Activated CD8-positive, alpha-beta T cell treated with anti-CD3 and anti-CD28 coated beads, Interleukin-2, amount 10 ng/mL, durations not matched to agents 7 days and 5 days (primary cell): ENCODE data around the gene DMD. TPM values are rescaled to one million over a fixed set of nuclear protein-coding genes. Genes with fewer than 3 reads are reported as not detected.

Experiments used
- ATAC-seq: fragments of 150-1000 bp; cut with Tn5 transposase; one replicate; pipeline ENCODE4 v1.10.0; 2021; ENCODE audit warnings: moderate library complexity
- CTCF ChIA-PET: fragments of 350-600 bp; sonication (Branson Sonifier 250); formaldehyde crosslinking; loops from one replicate; lab custom pipeline; 2021; ENCODE audit warnings: antibody characterized with exemption; lab: Charles Lee
- POLR2A ChIA-PET: fragments of 350-600 bp; sonication (Branson Sonifier 250); formaldehyde crosslinking; loops from one replicate; lab custom pipeline; 2021; ENCODE audit warnings: antibody characterized with exemption; lab: Charles Lee
- DNase-seq: peaks from one replicate; pipeline ENCODE4 v3.0.0-alpha.2; 2020
- H3K27ac Mint-ChIP-seq: one replicate; pipeline ENCODE4 v1.8.0; 2021; ENCODE audit warnings: mild to moderate bottlenecking, mixed read lengths
- H3K27me3 Mint-ChIP-seq: one replicate; pipeline ENCODE4 v1.8.0; 2021; ENCODE audit warnings: low read depth, mixed read lengths
- H3K36me3 Mint-ChIP-seq: one replicate; pipeline ENCODE4 v1.8.0; 2021; ENCODE audit warnings: low read depth, mixed read lengths
- H3K4me1 Mint-ChIP-seq: one replicate; pipeline ENCODE4 v1.8.0; 2021; ENCODE audit warnings: low read depth, mixed read lengths
- H3K4me3 Mint-ChIP-seq: one replicate; pipeline ENCODE4 v1.8.0; 2021; ENCODE audit warnings: mild to moderate bottlenecking, mixed read lengths
- H3K9me3 Mint-ChIP-seq: one replicate; pipeline ENCODE4 v1.8.0; 2022; ENCODE audit warnings: mixed read lengths; ENCODE audit not compliant: insufficient read depth
- total RNA-seq, 2 experiments: library from RNA; stranded (reverse); gene quantifications; one replicate each; pipeline ENCODE4 v1.2.3, GENCODE V29; 2021

Gene DMD
- total RNA-seq, 2 experiments from 2014 or later = not detected

GRCh38 chrX:32443841-32444240, 767.5 kb downstream of the DMD start:
- Mint-ChIP-seq H3K27me3 (no peaks in the 10 kb centered on the region), H3K4me1 (peaks cover 8% of the 10 kb centered on the region), H3K36me3 (no peaks in the 10 kb centered on the region), H3K27ac (no peak overlapping the region), H3K4me3 (no peak overlapping the region), H3K9me3 (no peaks in the 10 kb centered on the region)
- DNase-seq = no peak
- ATAC-seq = no peak
- CTCF ChIA-PET = no interaction called here
- POLR2A ChIA-PET = no interaction called here

- no peaks in the 10 kb centered on the region for H3K36me3 Mint-ChIP-seq
- ChIA-PET CTCF (no interaction called here), POLR2A (no interaction called here)
- no peak overlapping the region for H3K27ac Mint-ChIP-seq
- H3K9me3 Mint-ChIP-seq = no peaks in the 10 kb centered on the region
- no peaks in the 10 kb centered on the region for H3K4me1 Mint-ChIP-seq
- H3K4me3 Mint-ChIP-seq = no peak overlapping the region
- DNase-seq (no peak), ATAC-seq (no peak)
- no peaks in the 10 kb centered on the region for H3K27me3 Mint-ChIP-seq
Observed at GRCh38 chrX:32421266-32421665, 790.1 kb downstream of the DMD start.

- CTCF ChIA-PET = interaction anchor here (1.1 kb wide), 1 partner anchor 122 kb away, joined by 3 read pairs; no protein-coding TSS in a partner anchor
- POLR2A ChIA-PET = no interaction called here
- ATAC-seq = no peak
Observed at GRCh38 chrX:32408389-32408788, 803.0 kb downstream of the DMD start.

GRCh38 chrX:32397562-32398216, 813.7 kb downstream of the DMD start:
- Mint-ChIP-seq H3K27me3 (no peaks in the 10 kb centered on the region), H3K4me1 (no peaks in the 10 kb centered on the region), H3K27ac (no peak overlapping the region), H3K36me3 (no peaks in the 10 kb centered on the region), H3K9me3 (no peaks in the 10 kb centered on the region), H3K4me3 (no peak overlapping the region)
- ChIA-PET CTCF (no interaction called here), POLR2A (no interaction called here)
- ATAC-seq (no peak), DNase-seq (no peak)

More at GRCh38 chrX:32408389-32408788, 803.0 kb downstream of the DMD start:
- Mint-ChIP-seq H3K4me3 (no peak overlapping the region), H3K36me3 (no peaks in the 10 kb centered on the region), H3K27ac (no peak overlapping the region), H3K4me1 (no peaks in the 10 kb centered on the region), H3K9me3 (no peaks in the 10 kb centered on the region), H3K27me3 (no peaks in the 10 kb centered on the region)
- peak; percentile 19 for DNase-seq

GRCh38 chrX:32395878-32396277, 815.5 kb downstream of the DMD start:
- ChIA-PET POLR2A (no interaction called here), CTCF (no interaction called here)
- no peak for DNase-seq
- no peaks in the 10 kb centered on the region for H3K4me1 Mint-ChIP-seq
- no peak for ATAC-seq
- H3K9me3 Mint-ChIP-seq = no peaks in the 10 kb centered on the region
- no peaks in the 10 kb centered on the region for H3K27me3 Mint-ChIP-seq
- H3K36me3 Mint-ChIP-seq = no peaks in the 10 kb centered on the region
- H3K4me3 Mint-ChIP-seq = no peak overlapping the region
- no peak overlapping the region for H3K27ac Mint-ChIP-seq

- no peaks in the 10 kb centered on the region for H3K4me1 Mint-ChIP-seq
- H3K27ac Mint-ChIP-seq = no peak overlapping the region
- ChIA-PET POLR2A (no interaction called here), CTCF (no interaction called here)
- DNase-seq = no peak
- no peak for ATAC-seq
- H3K27me3 Mint-ChIP-seq = no peaks in the 10 kb centered on the region
- H3K9me3 Mint-ChIP-seq = no peaks in the 10 kb centered on the region
- no peaks in the 10 kb centered on the region for H3K36me3 Mint-ChIP-seq
- H3K4me3 Mint-ChIP-seq = no peak overlapping the region
Observed at GRCh38 chrX:32392655-32393054, 818.7 kb downstream of the DMD start.

GRCh38 chrX:32370456-32371205, 840.7 kb downstream of the DMD start:
- DNase-seq (no peak), ATAC-seq (no peak)
- ChIA-PET POLR2A (no interaction called here), CTCF (no interaction called here)
- no peaks in the 10 kb centered on the region for H3K36me3 Mint-ChIP-seq
- no peaks in the 10 kb centered on the region for H3K4me1 Mint-ChIP-seq
- no peak overlapping the region for H3K27ac Mint-ChIP-seq
- H3K27me3 Mint-ChIP-seq = no peaks in the 10 kb centered on the region
- no peak overlapping the region for H3K4me3 Mint-ChIP-seq
- no peaks in the 10 kb centered on the region for H3K9me3 Mint-ChIP-seq

GRCh38 chrX:32293962-32294700, 917.2 kb downstream of the DMD start:
- Mint-ChIP-seq H3K27me3 (no peaks in the 10 kb centered on the region), H3K4me3 (no peak overlapping the region), H3K4me1 (no peaks in the 10 kb centered on the region), H3K9me3 (no peaks in the 10 kb centered on the region), H3K27ac (no peak overlapping the region), H3K36me3 (no peaks in the 10 kb centered on the region)
- ATAC-seq = no peak
- no peak for DNase-seq
- POLR2A ChIA-PET = no interaction called here
- CTCF ChIA-PET = no interaction called here

- no peak for ATAC-seq
- DNase-seq = no peak
- no peak overlapping the region for H3K4me3 Mint-ChIP-seq
- ChIA-PET POLR2A (no interaction called here), CTCF (no interaction called here)
- H3K27ac Mint-ChIP-seq = no peak overlapping the region
- no peaks in the 10 kb centered on the region for H3K27me3 Mint-ChIP-seq
- H3K36me3 Mint-ChIP-seq = no peaks in the 10 kb centered on the region
- no peaks in the 10 kb centered on the region for H3K9me3 Mint-ChIP-seq
- H3K4me1 Mint-ChIP-seq = no peaks in the 10 kb centered on the region
Observed at GRCh38 chrX:32289356-32289755, 922.0 kb downstream of the DMD start.

- Mint-ChIP-seq H3K4me1 (no peaks in the 10 kb centered on the region), H3K36me3 (no peaks in the 10 kb centered on the region), H3K27me3 (no peaks in the 10 kb centered on the region), H3K27ac (no peak overlapping the region), H3K4me3 (no peak overlapping the region), H3K9me3 (peaks cover 5% of the 10 kb centered on the region)
- no peak for ATAC-seq
- DNase-seq = no peak
- POLR2A ChIA-PET = no interaction called here
- CTCF ChIA-PET = no interaction called here
Observed at GRCh38 chrX:32281853-32282252, 929.5 kb downstream of the DMD start.

GRCh38 chrX:32280921-32281320, 930.4 kb downstream of the DMD start:
- Mint-ChIP-seq H3K4me3 (no peak overlapping the region), H3K4me1 (no peaks in the 10 kb centered on the region), H3K36me3 (no peaks in the 10 kb centered on the region), H3K27ac (no peak overlapping the region), H3K9me3 (peaks cover 5% of the 10 kb centered on the region), H3K27me3 (no peaks in the 10 kb centered on the region)
- CTCF ChIA-PET = no interaction called here
- POLR2A ChIA-PET = no interaction called here
- ATAC-seq = no peak
- no peak for DNase-seq

GRCh38 chrX:32280489-32280888, 930.9 kb downstream of the DMD start:
- no peaks in the 10 kb centered on the region for H3K4me1 Mint-ChIP-seq
- H3K4me3 Mint-ChIP-seq = no peak overlapping the region
- ChIA-PET CTCF (no interaction called here), POLR2A (no interaction called here)
- no peaks in the 10 kb centered on the region for H3K27me3 Mint-ChIP-seq
- no peak for DNase-seq
- ATAC-seq = no peak
- H3K27ac Mint-ChIP-seq = no peak overlapping the region
- H3K9me3 Mint-ChIP-seq = peaks cover 5% of the 10 kb centered on the region
- no peaks in the 10 kb centered on the region for H3K36me3 Mint-ChIP-seq
